NCI-H446 treated with DMSO at 0.1 percent for 48 hours (cell line): Measurements from ENCODE around the gene RAVER1.
"Not testable (repeated sequence)": the region's sequence is repeated elsewhere in the genome, so short reads cannot be mapped to it uniquely, and the experiment has no call there.

Experiments
- DNase-seq: peaks from one replicate; lab custom pipeline; 2025; lab: John Stamatoyannopoulos, UW

RAVER1 gene

GRCh38 chr19:10332965-10333757, at the start of gene RAVER1:
TSS of gene RAVER1 (minus strand) at chr19:10333529. CDS start at chr19:10333507, 22 bp downstream.
- DNase-seq: peak; percentile 92

GRCh38 chr19:10383223-10383499, 49.8 kb upstream of the RAVER1 start:
- not testable (repeated sequence) for DNase-seq

- DNase-seq: peak; percentile 99
These were observed 47.2 kb upstream of the RAVER1 start, which contains the start of gene TYK2 for GRCh38 chr19:10380313-10381102. TSS of gene TYK2 (minus strand) at chr19:10380572. CDS start at chr19:10378406, 2,166 bp downstream.

- DNase-seq: no peak
These were observed 46.6 kb upstream of the RAVER1 start for GRCh38 chr19:10379880-10380312.

- DNase-seq: no peak
These were observed 44.8 kb upstream of the RAVER1 start for GRCh38 chr19:10378124-10378523.

GRCh38 chr19:10377140-10377640, 43.9 kb upstream of the RAVER1 start:
- DNase-seq: not testable (repeated sequence)

- no peak for DNase-seq
These were observed 41.6 kb upstream of the RAVER1 start for GRCh38 chr19:10374931-10375330.

- DNase-seq: no peak
These were observed 39.4 kb upstream of the RAVER1 start for GRCh38 chr19:10372690-10373089.

GRCh38 chr19:10368101-10368803, 34.9 kb upstream of the RAVER1 start:
- DNase-seq: no peak

- DNase-seq: not testable (repeated sequence)
These were observed 33.7 kb upstream of the RAVER1 start for GRCh38 chr19:10366950-10367512.

- DNase-seq: no peak
These were observed 32.2 kb upstream of the RAVER1 start for GRCh38 chr19:10365518-10365917.

- no peak for DNase-seq
These were observed 31.3 kb upstream of the RAVER1 start for GRCh38 chr19:10364644-10365043.

- no peak for DNase-seq
These were observed 30.5 kb upstream of the RAVER1 start for GRCh38 chr19:10363789-10364281.

GRCh38 chr19:10362259-10362658, 28.9 kb upstream of the RAVER1 start:
- no peak for DNase-seq

- no peak for DNase-seq
These were observed 28.3 kb upstream of the RAVER1 start for GRCh38 chr19:10361569-10362011.

- DNase-seq: no peak
These were observed 23.1 kb upstream of the RAVER1 start for GRCh38 chr19:10356431-10356830.

- DNase-seq: no peak
These were observed 20.6 kb upstream of the RAVER1 start for GRCh38 chr19:10353793-10354391.

GRCh38 chr19:10352764-10353671, 19.7 kb upstream of the RAVER1 start:
- DNase-seq: no peak

- DNase-seq: no peak
These were observed 13.2 kb upstream of the RAVER1 start for GRCh38 chr19:10346509-10346908.

- no peak for DNase-seq
These were observed 11.5 kb upstream of the RAVER1 start for GRCh38 chr19:10344780-10345179.
